HEK293 (cell line): Measurements from ENCODE around the gene SMARCD3.

ENCODE experiments used
- GFI1B ChIP-seq: fragments of 450-650 bp; formaldehyde crosslinking; IDR thresholded peaks from 2 replicates; pipeline ENCODE4 v1.5.1; 2016; ENCODE audit warnings: missing biosample characterization, missing genetic modification characterization
- GLI2 ChIP-seq: fragments of 450-650 bp; formaldehyde crosslinking; IDR thresholded peaks from 2 replicates; pipeline ENCODE4; 2017; ENCODE audit warnings: missing biosample characterization, missing genetic modification characterization, low read depth, borderline replicate concordance
- KLF16 ChIP-seq: fragments of 450-650 bp; formaldehyde crosslinking; IDR thresholded peaks from 2 replicates; pipeline ENCODE4 v1.5.1; 2017; ENCODE audit warnings: missing biosample characterization, missing genetic modification characterization
- KLF8 ChIP-seq: fragments of 450-650 bp; formaldehyde crosslinking; IDR thresholded peaks from 2 replicates; pipeline ENCODE4 v1.5.1; 2016; ENCODE audit warnings: missing biosample characterization, missing genetic modification characterization
- OSR2 ChIP-seq: fragments of 450-650 bp; formaldehyde crosslinking; IDR thresholded peaks from 2 replicates; pipeline ENCODE4 v1.5.1; 2016; ENCODE audit warnings: missing biosample characterization, missing genetic modification characterization
- PRDM1 ChIP-seq: fragments of 450-650 bp; formaldehyde crosslinking; IDR thresholded peaks from 2 replicates; pipeline ENCODE4; 2016; ENCODE audit warnings: missing biosample characterization, missing genetic modification characterization
- SP7 ChIP-seq: fragments of 450-650 bp; formaldehyde crosslinking; IDR thresholded peaks from 2 replicates; pipeline ENCODE4 v1.5.1; 2016; ENCODE audit warnings: missing biosample characterization, missing genetic modification characterization
- ZBTB20 ChIP-seq: fragments of 450-650 bp; formaldehyde crosslinking; IDR thresholded peaks from 2 replicates; pipeline ENCODE4 v1.5.1; 2016; ENCODE audit warnings: missing biosample characterization, missing genetic modification characterization
- ZFHX2 ChIP-seq: fragments of 450-650 bp; formaldehyde crosslinking; conservative IDR thresholded peaks from 2 replicates; pipeline ENCODE4 v1.5.1; 2016; ENCODE audit warnings: missing biosample characterization, missing genetic modification characterization
- ZFP69B ChIP-seq: fragments of 450-650 bp; formaldehyde crosslinking; IDR thresholded peaks from 2 replicates; pipeline ENCODE4 v1.5.1; 2016; ENCODE audit warnings: missing biosample characterization, missing genetic modification characterization
- ZNF16 ChIP-seq: fragments of 450-650 bp; formaldehyde crosslinking; IDR thresholded peaks from 2 replicates; pipeline ENCODE4 v1.5.1; 2016; ENCODE audit warnings: low read depth, missing biosample characterization, missing genetic modification characterization
- ZNF248 ChIP-seq: fragments of 450-650 bp; formaldehyde crosslinking; IDR thresholded peaks from 2 replicates; pipeline ENCODE4 v1.5.1; 2017; ENCODE audit warnings: missing biosample characterization, missing genetic modification characterization
- ZNF335 ChIP-seq: fragments of 450-650 bp; formaldehyde crosslinking; conservative IDR thresholded peaks from 2 replicates; pipeline ENCODE4 v1.5.1; 2016; ENCODE audit warnings: missing biosample characterization, missing genetic modification characterization
- ZNF433 ChIP-seq: fragments of 450-650 bp; formaldehyde crosslinking; IDR thresholded peaks from 2 replicates; pipeline ENCODE4 v1.5.1; 2016; ENCODE audit warnings: missing biosample characterization, missing genetic modification characterization, low read depth
- ZNF529 ChIP-seq: fragments of 450-650 bp; formaldehyde crosslinking; IDR thresholded peaks from 2 replicates; pipeline ENCODE4 v1.5.1; 2017; ENCODE audit warnings: missing genetic modification characterization, missing biosample characterization; ENCODE audit not compliant: insufficient replicate concordance
- ZNF561 ChIP-seq: fragments of 450-650 bp; IDR thresholded peaks from 2 replicates; pipeline ENCODE4 v1.5.1; 2018; ENCODE audit warnings: missing biosample characterization, missing genetic modification characterization, borderline replicate concordance
- TF ChIP-seq, protein P1 (sequence below): fragments of 450-650 bp; formaldehyde crosslinking; IDR thresholded peaks from 2 replicates; pipeline ENCODE4 v1.5.1; 2017; ENCODE audit warnings: missing biosample characterization, missing genetic modification characterization
- TF ChIP-seq, protein P2 (sequence below): fragments of 450-650 bp; formaldehyde crosslinking; IDR thresholded peaks from 2 replicates; pipeline ENCODE4 v1.5.1; 2016; ENCODE audit warnings: missing biosample characterization, missing genetic modification characterization
- TF ChIP-seq, protein P3 (sequence below): fragments of 450-650 bp; formaldehyde crosslinking; IDR thresholded peaks from 2 replicates; pipeline ENCODE4 v1.5.1; 2016; ENCODE audit warnings: missing biosample characterization, missing genetic modification characterization
- TF ChIP-seq, protein P4 (sequence below): fragments of 450-650 bp; formaldehyde crosslinking; IDR thresholded peaks from 2 replicates; pipeline ENCODE4 v1.5.1; 2016; ENCODE audit warnings: missing biosample characterization, missing genetic modification characterization, borderline replicate concordance
- TF ChIP-seq, protein P5 (sequence below): fragments of 450-650 bp; formaldehyde crosslinking; conservative IDR thresholded peaks from 2 replicates; pipeline ENCODE4 v1.5.1; 2016; ENCODE audit warnings: low read depth, missing biosample characterization, missing genetic modification characterization
- TF ChIP-seq, protein P6 (sequence below): fragments of 450-650 bp; formaldehyde crosslinking; IDR thresholded peaks from 2 replicates; pipeline ENCODE4 v1.5.1; 2016; ENCODE audit warnings: missing biosample characterization, missing genetic modification characterization

Gene SMARCD3

DNA sequence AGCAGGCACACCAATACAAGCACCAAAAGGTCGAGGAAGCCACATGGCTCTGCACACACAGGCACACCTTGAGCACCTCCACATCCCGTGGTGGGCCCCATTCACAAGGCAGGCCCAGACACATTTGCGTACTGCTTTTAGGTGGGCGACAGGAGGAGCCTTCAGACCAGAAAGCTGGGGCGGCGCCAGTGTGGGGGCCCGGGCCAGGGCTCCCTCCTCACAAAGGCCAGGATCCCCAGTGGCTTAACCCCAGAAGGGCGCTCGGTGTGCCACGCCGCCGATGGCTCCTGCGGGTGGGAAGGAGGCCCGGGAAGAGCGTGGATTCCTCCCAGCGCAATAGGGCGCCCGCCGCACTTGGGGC is 2.8 kb upstream of the SMARCD3 start (continued):
- TF ChIP-seq ZFHX2 (tag by site-specific recombination) (peak; percentile 74), ZNF433 (tag by site-specific recombination) (no peak), KLF16 (tag by site-specific recombination) (no peak), PRDM1 (tag by site-specific recombination) (no peak), ZFP69B (peak; percentile 97), ZNF335 (tag by site-specific recombination) (peak; percentile 87), SP7 (tag by site-specific recombination) (no peak), OSR2 (tag by site-specific recombination) (no peak), ZNF561 (tag by site-specific recombination) (no peak), GFI1B (no peak), ZNF248 (tag by site-specific recombination) (no peak), GLI2 (tag by site-specific recombination) (no peak), ZNF529 (tag by site-specific recombination) (no peak), KLF8 (tag by site-specific recombination) (peak; percentile 35; the same call in 1 of the 2 replicates), ZBTB20 (tag by site-specific recombination) (peak; percentile 69), ZNF16 (tag by site-specific recombination) (no peak)
- TF ChIP-seq, protein P1, sequence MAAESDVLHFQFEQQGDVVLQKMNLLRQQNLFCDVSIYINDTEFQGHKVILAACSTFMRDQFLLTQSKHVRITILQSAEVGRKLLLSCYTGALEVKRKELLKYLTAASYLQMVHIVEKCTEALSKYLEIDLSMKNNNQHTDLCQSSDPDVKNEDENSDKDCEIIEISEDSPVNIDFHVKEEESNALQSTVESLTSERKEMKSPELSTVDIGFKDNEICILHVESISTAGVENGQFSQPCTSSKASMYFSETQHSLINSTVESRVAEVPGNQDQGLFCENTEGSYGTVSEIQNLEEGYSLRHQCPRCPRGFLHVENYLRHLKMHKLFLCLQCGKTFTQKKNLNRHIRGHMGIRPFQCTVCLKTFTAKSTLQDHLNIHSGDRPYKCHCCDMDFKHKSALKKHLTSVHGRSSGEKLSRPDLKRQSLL (tag by site-specific recombination) = no peak
- TF ChIP-seq, protein P2, sequence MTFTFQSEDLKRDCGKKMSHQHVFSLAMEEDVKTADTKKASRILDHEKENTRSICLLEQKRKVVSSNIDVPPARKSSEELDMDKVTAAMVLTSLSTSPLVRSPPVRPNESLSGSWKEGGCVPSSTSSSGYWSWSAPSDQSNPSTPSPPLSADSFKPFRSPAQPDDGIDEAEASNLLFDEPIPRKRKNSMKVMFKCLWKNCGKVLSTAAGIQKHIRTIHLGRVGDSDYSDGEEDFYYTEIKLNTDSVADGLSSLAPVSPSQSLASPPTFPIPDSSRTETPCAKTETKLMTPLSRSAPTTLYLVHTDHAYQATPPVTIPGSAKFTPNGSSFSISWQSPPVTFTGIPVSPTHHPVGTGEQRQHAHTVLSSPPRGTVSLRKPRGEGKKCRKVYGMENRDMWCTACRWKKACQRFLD (tag by site-specific recombination) = no peak
- TF ChIP-seq, protein P3, sequence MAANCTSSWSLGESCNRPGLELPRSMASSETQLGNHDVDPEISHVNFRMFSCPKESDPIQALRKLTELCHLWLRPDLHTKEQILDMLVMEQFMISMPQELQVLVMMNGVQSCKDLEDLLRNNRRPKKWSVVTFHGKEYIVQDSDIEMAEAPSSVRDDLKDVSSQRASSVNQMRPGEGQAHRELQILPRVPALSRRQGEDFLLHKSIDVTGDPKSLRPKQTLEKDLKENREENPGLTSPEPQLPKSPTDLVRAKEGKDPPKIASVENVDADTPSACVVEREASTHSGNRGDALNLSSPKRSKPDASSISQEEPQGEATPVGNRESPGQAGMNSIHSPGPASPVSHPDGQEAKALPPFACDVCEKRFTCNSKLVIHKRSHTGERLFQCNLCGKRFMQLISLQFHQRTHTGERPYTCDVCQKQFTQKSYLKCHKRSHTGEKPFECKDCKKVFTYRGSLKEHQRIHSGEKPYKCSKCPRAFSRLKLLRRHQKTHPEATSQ (tag by site-specific recombination) = no peak
- TF ChIP-seq, protein P4, sequence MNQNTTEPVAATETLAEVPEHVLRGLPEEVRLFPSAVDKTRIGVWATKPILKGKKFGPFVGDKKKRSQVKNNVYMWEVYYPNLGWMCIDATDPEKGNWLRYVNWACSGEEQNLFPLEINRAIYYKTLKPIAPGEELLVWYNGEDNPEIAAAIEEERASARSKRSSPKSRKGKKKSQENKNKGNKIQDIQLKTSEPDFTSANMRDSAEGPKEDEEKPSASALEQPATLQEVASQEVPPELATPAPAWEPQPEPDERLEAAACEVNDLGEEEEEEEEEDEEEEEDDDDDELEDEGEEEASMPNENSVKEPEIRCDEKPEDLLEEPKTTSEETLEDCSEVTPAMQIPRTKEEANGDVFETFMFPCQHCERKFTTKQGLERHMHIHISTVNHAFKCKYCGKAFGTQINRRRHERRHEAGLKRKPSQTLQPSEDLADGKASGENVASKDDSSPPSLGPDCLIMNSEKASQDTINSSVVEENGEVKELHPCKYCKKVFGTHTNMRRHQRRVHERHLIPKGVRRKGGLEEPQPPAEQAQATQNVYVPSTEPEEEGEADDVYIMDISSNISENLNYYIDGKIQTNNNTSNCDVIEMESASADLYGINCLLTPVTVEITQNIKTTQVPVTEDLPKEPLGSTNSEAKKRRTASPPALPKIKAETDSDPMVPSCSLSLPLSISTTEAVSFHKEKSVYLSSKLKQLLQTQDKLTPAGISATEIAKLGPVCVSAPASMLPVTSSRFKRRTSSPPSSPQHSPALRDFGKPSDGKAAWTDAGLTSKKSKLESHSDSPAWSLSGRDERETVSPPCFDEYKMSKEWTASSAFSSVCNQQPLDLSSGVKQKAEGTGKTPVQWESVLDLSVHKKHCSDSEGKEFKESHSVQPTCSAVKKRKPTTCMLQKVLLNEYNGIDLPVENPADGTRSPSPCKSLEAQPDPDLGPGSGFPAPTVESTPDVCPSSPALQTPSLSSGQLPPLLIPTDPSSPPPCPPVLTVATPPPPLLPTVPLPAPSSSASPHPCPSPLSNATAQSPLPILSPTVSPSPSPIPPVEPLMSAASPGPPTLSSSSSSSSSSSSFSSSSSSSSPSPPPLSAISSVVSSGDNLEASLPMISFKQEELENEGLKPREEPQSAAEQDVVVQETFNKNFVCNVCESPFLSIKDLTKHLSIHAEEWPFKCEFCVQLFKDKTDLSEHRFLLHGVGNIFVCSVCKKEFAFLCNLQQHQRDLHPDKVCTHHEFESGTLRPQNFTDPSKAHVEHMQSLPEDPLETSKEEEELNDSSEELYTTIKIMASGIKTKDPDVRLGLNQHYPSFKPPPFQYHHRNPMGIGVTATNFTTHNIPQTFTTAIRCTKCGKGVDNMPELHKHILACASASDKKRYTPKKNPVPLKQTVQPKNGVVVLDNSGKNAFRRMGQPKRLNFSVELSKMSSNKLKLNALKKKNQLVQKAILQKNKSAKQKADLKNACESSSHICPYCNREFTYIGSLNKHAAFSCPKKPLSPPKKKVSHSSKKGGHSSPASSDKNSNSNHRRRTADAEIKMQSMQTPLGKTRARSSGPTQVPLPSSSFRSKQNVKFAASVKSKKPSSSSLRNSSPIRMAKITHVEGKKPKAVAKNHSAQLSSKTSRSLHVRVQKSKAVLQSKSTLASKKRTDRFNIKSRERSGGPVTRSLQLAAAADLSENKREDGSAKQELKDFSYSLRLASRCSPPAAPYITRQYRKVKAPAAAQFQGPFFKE (tag by site-specific recombination) = no peak
- TF ChIP-seq, protein P5, sequence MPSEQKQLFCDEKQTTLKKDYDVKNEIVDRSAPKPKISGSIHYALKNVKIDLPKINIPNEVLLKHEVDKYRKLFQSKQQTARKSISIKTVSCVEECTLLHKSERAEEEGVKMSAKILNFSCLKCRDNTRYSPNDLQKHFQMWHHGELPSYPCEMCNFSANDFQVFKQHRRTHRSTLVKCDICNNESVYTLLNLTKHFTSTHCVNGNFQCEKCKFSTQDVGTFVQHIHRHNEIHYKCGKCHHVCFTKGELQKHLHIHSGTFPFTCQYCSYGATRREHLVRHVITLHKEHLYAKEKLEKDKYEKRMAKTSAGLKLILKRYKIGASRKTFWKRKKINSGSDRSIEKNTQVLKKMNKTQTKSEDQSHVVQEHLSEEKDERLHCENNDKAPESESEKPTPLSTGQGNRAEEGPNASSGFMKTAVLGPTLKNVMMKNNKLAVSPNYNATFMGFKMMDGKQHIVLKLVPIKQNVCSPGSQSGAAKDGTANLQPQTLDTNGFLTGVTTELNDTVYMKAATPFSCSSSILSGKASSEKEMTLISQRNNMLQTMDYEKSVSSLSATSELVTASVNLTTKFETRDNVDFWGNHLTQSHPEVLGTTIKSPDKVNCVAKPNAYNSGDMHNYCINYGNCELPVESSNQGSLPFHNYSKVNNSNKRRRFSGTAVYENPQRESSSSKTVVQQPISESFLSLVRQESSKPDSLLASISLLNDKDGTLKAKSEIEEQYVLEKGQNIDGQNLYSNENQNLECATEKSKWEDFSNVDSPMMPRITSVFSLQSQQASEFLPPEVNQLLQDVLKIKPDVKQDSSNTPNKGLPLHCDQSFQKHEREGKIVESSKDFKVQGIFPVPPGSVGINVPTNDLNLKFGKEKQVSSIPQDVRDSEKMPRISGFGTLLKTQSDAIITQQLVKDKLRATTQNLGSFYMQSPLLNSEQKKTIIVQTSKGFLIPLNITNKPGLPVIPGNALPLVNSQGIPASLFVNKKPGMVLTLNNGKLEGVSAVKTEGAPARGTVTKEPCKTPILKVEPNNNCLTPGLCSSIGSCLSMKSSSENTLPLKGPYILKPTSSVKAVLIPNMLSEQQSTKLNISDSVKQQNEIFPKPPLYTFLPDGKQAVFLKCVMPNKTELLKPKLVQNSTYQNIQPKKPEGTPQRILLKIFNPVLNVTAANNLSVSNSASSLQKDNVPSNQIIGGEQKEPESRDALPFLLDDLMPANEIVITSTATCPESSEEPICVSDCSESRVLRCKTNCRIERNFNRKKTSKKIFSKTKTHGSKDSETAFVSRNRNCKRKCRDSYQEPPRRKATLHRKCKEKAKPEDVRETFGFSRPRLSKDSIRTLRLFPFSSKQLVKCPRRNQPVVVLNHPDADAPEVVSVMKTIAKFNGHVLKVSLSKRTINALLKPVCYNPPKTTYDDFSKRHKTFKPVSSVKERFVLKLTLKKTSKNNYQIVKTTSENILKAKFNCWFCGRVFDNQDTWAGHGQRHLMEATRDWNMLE (tag by site-specific recombination) = no peak
- TF ChIP-seq, protein P6, sequence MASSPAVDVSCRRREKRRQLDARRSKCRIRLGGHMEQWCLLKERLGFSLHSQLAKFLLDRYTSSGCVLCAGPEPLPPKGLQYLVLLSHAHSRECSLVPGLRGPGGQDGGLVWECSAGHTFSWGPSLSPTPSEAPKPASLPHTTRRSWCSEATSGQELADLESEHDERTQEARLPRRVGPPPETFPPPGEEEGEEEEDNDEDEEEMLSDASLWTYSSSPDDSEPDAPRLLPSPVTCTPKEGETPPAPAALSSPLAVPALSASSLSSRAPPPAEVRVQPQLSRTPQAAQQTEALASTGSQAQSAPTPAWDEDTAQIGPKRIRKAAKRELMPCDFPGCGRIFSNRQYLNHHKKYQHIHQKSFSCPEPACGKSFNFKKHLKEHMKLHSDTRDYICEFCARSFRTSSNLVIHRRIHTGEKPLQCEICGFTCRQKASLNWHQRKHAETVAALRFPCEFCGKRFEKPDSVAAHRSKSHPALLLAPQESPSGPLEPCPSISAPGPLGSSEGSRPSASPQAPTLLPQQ (tag by site-specific recombination) = peak; percentile 98
- TF ChIP-seq, all 188 proteins: peak for 14
